A549 (cell line): ENCODE measurements around the gene SGCD. TPM values are rescaled to one million over a fixed set of nuclear protein-coding genes. Genes with fewer than 3 reads are reported as not detected.
A peak's percentile ranks its signal among the peaks of the same experiment; 100 is the strongest.

Source experiments
- ATAC-seq, 2 experiments: fragments of 200-7000 bp in 1 of 2; fragments of >200 bp in 1 of 2; cut with Nextera tagmentation in 1 of 2; cut with Tn5 transposase in 1 of 2; 3 replicates each; pipeline versions ENCODE4 v1.8.0 to v1.9.1; 2018 to 2020; ENCODE audit warnings: mild to moderate bottlenecking in 1 of 2, moderate library complexity in 1 of 2
- CTCF ChIA-PET: fragments of 300-600 bp; sonication (Branson Sonifier 250); formaldehyde crosslinking; extraction: SDS; loops from one replicate; lab custom pipeline; 2021; ENCODE audit warnings: antibody characterized with exemption, inconsistent platforms; lab: Yijun Ruan, JAX
- POLR2A ChIA-PET: fragments of 350-600 bp; formaldehyde crosslinking; extraction: SDS; loops from one replicate; lab custom pipeline; 2021; ENCODE audit warnings: antibody characterized with exemption, inconsistent platforms; lab: Yijun Ruan, JAX
- DNase-seq, 2 experiments: peaks; one replicate each; pipeline versions ENCODE4 v3.0.0 to v3.0.0-alpha.2; 2011 to 2016; ENCODE audit warnings: low read depth in 1 of 2, low spot score in 1 of 2
- FAIRE-seq: peaks from 2 replicates; lab custom pipeline; 2011; peaks lifted over from hg19 to GRCh38; lab: Jason Lieb, UNC
- H3K27ac ChIP-seq, 2 experiments: fragments of >200 bp; sonication (Bioruptor Twin); formaldehyde crosslinking; 3 replicates each; pipeline ENCODE4 v1.5.1; 2016 to 2017
- H3K4me1 ChIP-seq: fragments of >200 bp; sonication (Bioruptor Twin); formaldehyde crosslinking; 3 replicates; pipeline ENCODE4 v1.6.1; 2016
- H3K4me2 ChIP-seq: fragments of >200 bp; sonication (Bioruptor Twin); formaldehyde crosslinking; 3 replicates; pipeline ENCODE4 v1.6.1; 2016
- H3K4me3 ChIP-seq: fragments of >200 bp; sonication (Bioruptor Twin); formaldehyde crosslinking; 3 replicates; pipeline ENCODE4 v1.5.1; 2016
- H3K9me3 ChIP-seq: fragments of >200 bp; sonication (Bioruptor Twin); formaldehyde crosslinking; 3 replicates; pipeline ENCODE4 v1.6.1; 2016
- BHLHE40 ChIP-seq: IDR thresholded peaks from 2 replicates; pipeline ENCODE4 v1.6.1; 2012; ENCODE audit warnings: low read depth, low read length, inconsistent platforms
- CBX2 ChIP-seq: fragments of 200-600 bp; sonication (generic); IDR thresholded peaks from 2 replicates; pipeline ENCODE4 v1.6.1; 2016; ENCODE audit warnings: low read depth, mild to moderate bottlenecking, borderline replicate concordance
- CBX8 ChIP-seq: fragments of 200-600 bp; sonication (generic); IDR thresholded peaks from 2 replicates; pipeline ENCODE4 v1.6.1; 2016
- CEBPB ChIP-seq, 2 experiments: fragments of >200 bp in 1 of 2; sonication (Bioruptor Twin) in 1 of 2; formaldehyde crosslinking in 1 of 2; IDR thresholded peaks; 2 replicates each; pipeline ENCODE4 v1.6.1; 2012 to 2016
- CHD2 ChIP-seq: fragments of 150-350 bp; IDR thresholded peaks from 2 replicates; pipeline ENCODE4 v1.6.1; 2014; ENCODE audit warnings: low read length; ENCODE audit not compliant: partially characterized antibody
- EHF ChIP-seq: fragments of 250-450 bp; sonication (Bioruptor Pico); IDR thresholded peaks from 2 replicates; pipeline ENCODE4 v1.5.0; 2020; ENCODE audit warnings: mild to moderate bottlenecking
- FOSB ChIP-seq: fragments of 250-450 bp; sonication (Bioruptor Pico); IDR thresholded peaks from 2 replicates; pipeline ENCODE4 v1.5.0; 2020; ENCODE audit warnings: mild to moderate bottlenecking, moderate library complexity
- FOSL2 ChIP-seq, 2 experiments: fragments of 450-650 bp in 1 of 2; fragments of >200 bp in 1 of 2; sonication (Bioruptor Twin) in 1 of 2; formaldehyde crosslinking; IDR thresholded peaks; 2 replicates each; pipeline versions ENCODE4 v1.5.0 to v1.6.1; 2016 to 2020; ENCODE audit warnings: mild to moderate bottlenecking in 1 of 2, moderate library complexity in 1 of 2
- HDAC2 ChIP-seq: fragments of 200-600 bp; sonication (generic); IDR thresholded peaks from 2 replicates; pipeline ENCODE4 v1.6.1; 2016
- HOXB5 ChIP-seq: fragments of 250-450 bp; sonication (Bioruptor Pico); IDR thresholded peaks from 2 replicates; pipeline ENCODE4 v1.5.0; 2020; ENCODE audit warnings: mild to moderate bottlenecking, moderate library complexity
- JUN ChIP-seq, 2 experiments: fragments of >200 bp; sonication (Bioruptor Twin); formaldehyde crosslinking; IDR thresholded peaks; 2 replicates in 1 of 2; 3 replicates in 1 of 2; pipeline ENCODE4 v1.6.1; 2016 to 2017
- KDM1A ChIP-seq: fragments of 200-600 bp; sonication (generic); IDR thresholded peaks from 2 replicates; pipeline ENCODE4 v1.6.1; 2016; ENCODE audit warnings: low read depth, mild to moderate bottlenecking
- KDM5A ChIP-seq: fragments of 200-600 bp; sonication (generic); IDR thresholded peaks from 2 replicates; pipeline ENCODE4 v1.6.1; 2016; ENCODE audit warnings: antibody characterized with exemption, mild to moderate bottlenecking
- MAFK ChIP-seq: fragments of 450-650 bp; IDR thresholded peaks from 2 replicates; pipeline ENCODE4 v1.6.1; 2014; ENCODE audit not compliant: partially characterized antibody
- MYC ChIP-seq: IDR thresholded peaks from 2 replicates; pipeline ENCODE4 v1.6.1; 2012; ENCODE audit warnings: mild to moderate bottlenecking, inconsistent platforms, low read length, improper control_type of control experiment, borderline replicate concordance
- NR3C1 ChIP-seq: fragments of >200 bp; sonication (Bioruptor Twin); formaldehyde crosslinking; IDR thresholded peaks from 3 replicates; pipeline ENCODE4 v1.6.1; 2017
- POLR2AphosphoS2 ChIP-seq: conservative IDR thresholded peaks from 2 replicates; pipeline ENCODE4 v1.6.1; 2012; ENCODE audit warnings: low read length, improper control_type of control experiment, inconsistent platforms
- RAD21 ChIP-seq, 2 experiments: fragments of >200 bp in 1 of 2; sonication (Bioruptor Twin) in 1 of 2; formaldehyde crosslinking in 1 of 2; IDR thresholded peaks in 1 of 2; conservative IDR thresholded peaks in 1 of 2; 2 replicates in 1 of 2; 3 replicates in 1 of 2; pipeline ENCODE4 v1.6.1; 2012 to 2018; ENCODE audit warnings: inconsistent platforms in 1 of 2
- RARB ChIP-seq: fragments of 250-450 bp; sonication (Bioruptor Pico); IDR thresholded peaks from 2 replicates; pipeline ENCODE4 v1.8.0; 2021; ENCODE audit warnings: mild to moderate bottlenecking, moderate library complexity
- RNF2 ChIP-seq: fragments of 200-600 bp; sonication (generic); IDR thresholded peaks from 2 replicates; pipeline ENCODE4 v1.6.1; 2016; ENCODE audit warnings: low read depth, mild to moderate bottlenecking, antibody characterized with exemption, moderate library complexity, borderline replicate concordance
- SMC3 ChIP-seq: fragments of >200 bp; sonication (Bioruptor Twin); formaldehyde crosslinking; IDR thresholded peaks from 3 replicates; pipeline ENCODE4 v1.6.1; 2018; ENCODE audit warnings: inconsistent platforms
- SREBF2 ChIP-seq: fragments of 450-650 bp; IDR thresholded peaks from 2 replicates; pipeline ENCODE4 v1.6.1; 2014; ENCODE audit warnings: mild to moderate bottlenecking, moderate library complexity
- TFCP2L1 ChIP-seq: fragments of 250-450 bp; sonication (Bioruptor Pico); IDR thresholded peaks from 2 replicates; pipeline ENCODE4 v1.5.0; 2021; ENCODE audit warnings: mild to moderate bottlenecking
- ZNF302 ChIP-seq: fragments of 250-450 bp; sonication (Bioruptor Pico); IDR thresholded peaks from 2 replicates; pipeline ENCODE4 v1.9.0; 2021; ENCODE audit warnings: inconsistent platforms, mild to moderate bottlenecking, moderate library complexity
- WGBS: methylation state at CpG from one replicate; pipeline ENCODE4 v1.1.6; 2017; ENCODE audit errors: missing lambda C conversion rate; 5-methylcytosine and 5-hydroxymethylcytosine counted together
- polyA plus RNA-seq, 4 experiments: library from polyadenylated mRNA; depleted of rRNA in 3 of 4; stranded (reverse); fragments of >200 nt; fragmentation: RNase III in 1 of 4; extraction: RNeasy Plus Mini Kit Qiagen cat#74134 plus additional on column Dnase treatment in 1 of 4; gene quantifications; 2 replicates in 3 of 4; 3 replicates in 1 of 4; pipeline ENCODE4 v1.2.3, GENCODE V29; 2011 to 2017
- TF ChIP-seq, protein P1 (sequence below): fragments of 150-350 bp; IDR thresholded peaks from 2 replicates; pipeline ENCODE4 v1.6.1; 2014; ENCODE audit warnings: low read depth, mild to moderate bottlenecking, low read length
- TF ChIP-seq, protein P2 (sequence below): fragments of >200 bp; sonication (Bioruptor Twin); formaldehyde crosslinking; IDR thresholded peaks from 3 replicates; pipeline ENCODE4 v1.5.1; 2016
- TF ChIP-seq, protein P3 (sequence below): fragments of 250-450 bp; sonication (Bioruptor Pico); IDR thresholded peaks from 2 replicates; pipeline ENCODE4 v1.5.0; 2021; ENCODE audit warnings: mild to moderate bottlenecking, moderate library complexity, borderline replicate concordance
- TF ChIP-seq, protein P4 (sequence below): fragments of >200 bp; sonication (Bioruptor Twin); formaldehyde crosslinking; IDR thresholded peaks from 2 replicates; pipeline ENCODE4 v1.6.1; 2016
- TF ChIP-seq, protein P5 (sequence below): IDR thresholded peaks from 2 replicates; pipeline ENCODE4 v1.6.1; 2012

SGCD gene
- polyA plus RNA-seq, 2 of the 4 experiments (the other 2 are of a cell fraction): 7.6 to 10.6 TPM

DNA sequence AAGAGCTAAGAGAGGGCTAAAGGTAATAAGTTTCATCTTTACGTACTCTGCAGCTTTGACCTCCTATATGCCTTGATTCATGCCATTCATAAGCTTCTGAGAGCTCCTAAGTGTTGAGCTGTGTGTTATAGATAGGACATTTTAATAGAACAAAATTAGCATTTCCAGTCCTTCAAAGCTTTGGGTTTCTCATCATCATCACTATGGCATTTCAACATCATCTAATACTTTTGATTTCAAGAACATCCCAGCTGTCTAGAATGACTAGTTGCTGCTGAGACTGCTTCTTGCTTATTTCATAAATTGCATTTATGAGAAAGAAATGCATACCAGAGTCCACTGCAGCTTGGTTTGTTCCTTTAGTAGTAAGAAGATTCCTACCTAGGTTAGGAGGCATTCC lies 201.7 kb downstream of the SGCD start:
- TF ChIP-seq TFCP2L1 (CRISPR knock-in tag) (no peak), RARB (CRISPR knock-in tag) (no peak), BHLHE40 (no peak), JUN (IDR thresholded peaks at IDR 0.05) (no peak), HOXB5 (no peak), CBX2 (no peak), EHF (CRISPR knock-in tag) (no peak), NR3C1 (no peak), POLR2AphosphoS2 (no peak), SMC3 (no peak), SREBF2 (no peak), RAD21 (conservative IDR thresholded peaks at IDR 0.05 in 1 of 2, IDR thresholded peaks at IDR 0.05 in 1 of 2) (no peak), ZNF302 (CRISPR knock-in tag) (no peak), CBX8 (no peak), MAFK (no peak), HDAC2 (no peak)
- WGBS: 92% methylated on average over 1 of the region's 1 CpG
- Histone ChIP-seq H3K4me3 (no peak overlapping the region), H3K27ac (no peak overlapping the region), H3K4me2 (no peak overlapping the region), H3K9me3 (no peaks in the 10 kb centered on the region), H3K4me1 (peaks cover 7% of the 10 kb centered on the region; the same call in 1 of the 3 replicates)
- DNase-seq: no peak
- ChIA-PET CTCF (no interaction called here), POLR2A (interaction anchor here (0.6 kb wide), 1 partner anchor 43 kb away, joined by 5 read pairs; no protein-coding TSS in a partner anchor)
- no peak for FAIRE-seq
- ATAC-seq: no peak

DNA sequence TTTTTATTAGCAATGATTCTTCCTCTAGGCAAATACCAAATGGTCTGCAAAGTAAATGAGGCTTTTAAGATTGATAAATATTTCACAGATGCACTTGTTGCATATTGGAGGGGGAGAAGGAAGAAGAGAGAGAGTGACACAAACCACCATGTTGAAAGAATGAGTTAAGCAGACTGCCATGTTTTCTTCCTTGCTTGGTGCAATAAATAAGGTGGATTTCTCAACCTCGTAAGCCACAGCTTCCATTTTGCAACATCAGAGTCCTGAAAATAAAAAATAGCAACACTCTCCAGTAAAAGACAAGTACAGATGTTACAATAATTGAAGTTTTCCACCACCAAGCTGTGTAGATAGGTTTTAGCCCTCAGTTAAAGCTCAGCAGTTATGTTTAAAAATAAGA lies 202.9 kb downstream of the SGCD start:
- CTCF ChIA-PET: no interaction called here
- POLR2A ChIA-PET: no interaction called here
- DNase-seq (peak in 1 of 2 experiments; percentile 4), FAIRE-seq (no peak), ATAC-seq (no peak)
- 68% methylated on average over 1 of the region's 1 CpG for WGBS
- Histone ChIP-seq H3K27ac (no peak overlapping the region), H3K4me3 (no peak overlapping the region), H3K4me1 (peaks cover 7% of the 10 kb centered on the region; the same call in 1 of the 3 replicates), H3K9me3 (no peaks in the 10 kb centered on the region), H3K4me2 (peak overlapping the region; percentile 12; the same call in 1 of the 3 replicates)
- TF ChIP-seq BHLHE40: no peak
- TF ChIP-seq, protein P1, sequence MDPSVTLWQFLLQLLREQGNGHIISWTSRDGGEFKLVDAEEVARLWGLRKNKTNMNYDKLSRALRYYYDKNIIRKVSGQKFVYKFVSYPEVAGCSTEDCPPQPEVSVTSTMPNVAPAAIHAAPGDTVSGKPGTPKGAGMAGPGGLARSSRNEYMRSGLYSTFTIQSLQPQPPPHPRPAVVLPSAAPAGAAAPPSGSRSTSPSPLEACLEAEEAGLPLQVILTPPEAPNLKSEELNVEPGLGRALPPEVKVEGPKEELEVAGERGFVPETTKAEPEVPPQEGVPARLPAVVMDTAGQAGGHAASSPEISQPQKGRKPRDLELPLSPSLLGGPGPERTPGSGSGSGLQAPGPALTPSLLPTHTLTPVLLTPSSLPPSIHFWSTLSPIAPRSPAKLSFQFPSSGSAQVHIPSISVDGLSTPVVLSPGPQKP: no peak

DNA sequence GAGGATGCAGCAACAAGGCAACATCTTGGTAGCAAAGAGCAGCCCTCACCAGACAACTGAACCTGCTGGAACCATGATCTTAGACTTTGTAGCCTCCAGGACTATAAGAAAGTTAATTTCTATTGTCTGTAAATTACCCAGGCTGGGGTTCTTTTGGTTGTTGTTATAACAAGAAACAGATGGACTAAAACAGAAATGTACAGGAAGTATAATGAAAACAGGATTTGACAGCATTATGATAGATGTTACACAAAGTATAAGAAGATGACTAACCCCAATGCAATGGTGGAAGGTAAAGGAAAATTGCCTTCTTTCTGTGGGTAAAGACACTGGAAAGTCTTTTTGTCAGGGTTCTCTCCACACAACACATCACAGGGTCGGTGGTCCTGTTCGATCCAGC lies 204.2 kb downstream of the SGCD start:
- H3K4me2 ChIP-seq: no peak overlapping the region
- POLR2A ChIA-PET: no interaction called here
- no peaks in the 10 kb centered on the region for H3K9me3 ChIP-seq
- 71% methylated on average over 2 of the region's 2 CpGs for WGBS
- DNase-seq (no peak), ATAC-seq (no peak), FAIRE-seq (no peak)
- H3K4me1 ChIP-seq: peaks cover 7% of the 10 kb centered on the region; the same call in 1 of the 3 replicates
- CTCF ChIA-PET: no interaction called here
- TF ChIP-seq, protein P2, sequence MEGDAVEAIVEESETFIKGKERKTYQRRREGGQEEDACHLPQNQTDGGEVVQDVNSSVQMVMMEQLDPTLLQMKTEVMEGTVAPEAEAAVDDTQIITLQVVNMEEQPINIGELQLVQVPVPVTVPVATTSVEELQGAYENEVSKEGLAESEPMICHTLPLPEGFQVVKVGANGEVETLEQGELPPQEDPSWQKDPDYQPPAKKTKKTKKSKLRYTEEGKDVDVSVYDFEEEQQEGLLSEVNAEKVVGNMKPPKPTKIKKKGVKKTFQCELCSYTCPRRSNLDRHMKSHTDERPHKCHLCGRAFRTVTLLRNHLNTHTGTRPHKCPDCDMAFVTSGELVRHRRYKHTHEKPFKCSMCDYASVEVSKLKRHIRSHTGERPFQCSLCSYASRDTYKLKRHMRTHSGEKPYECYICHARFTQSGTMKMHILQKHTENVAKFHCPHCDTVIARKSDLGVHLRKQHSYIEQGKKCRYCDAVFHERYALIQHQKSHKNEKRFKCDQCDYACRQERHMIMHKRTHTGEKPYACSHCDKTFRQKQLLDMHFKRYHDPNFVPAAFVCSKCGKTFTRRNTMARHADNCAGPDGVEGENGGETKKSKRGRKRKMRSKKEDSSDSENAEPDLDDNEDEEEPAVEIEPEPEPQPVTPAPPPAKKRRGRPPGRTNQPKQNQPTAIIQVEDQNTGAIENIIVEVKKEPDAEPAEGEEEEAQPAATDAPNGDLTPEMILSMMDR: no peak
- TF ChIP-seq CEBPB (IDR thresholded peaks at IDR 0.05): no peak
- TF ChIP-seq, protein P3, sequence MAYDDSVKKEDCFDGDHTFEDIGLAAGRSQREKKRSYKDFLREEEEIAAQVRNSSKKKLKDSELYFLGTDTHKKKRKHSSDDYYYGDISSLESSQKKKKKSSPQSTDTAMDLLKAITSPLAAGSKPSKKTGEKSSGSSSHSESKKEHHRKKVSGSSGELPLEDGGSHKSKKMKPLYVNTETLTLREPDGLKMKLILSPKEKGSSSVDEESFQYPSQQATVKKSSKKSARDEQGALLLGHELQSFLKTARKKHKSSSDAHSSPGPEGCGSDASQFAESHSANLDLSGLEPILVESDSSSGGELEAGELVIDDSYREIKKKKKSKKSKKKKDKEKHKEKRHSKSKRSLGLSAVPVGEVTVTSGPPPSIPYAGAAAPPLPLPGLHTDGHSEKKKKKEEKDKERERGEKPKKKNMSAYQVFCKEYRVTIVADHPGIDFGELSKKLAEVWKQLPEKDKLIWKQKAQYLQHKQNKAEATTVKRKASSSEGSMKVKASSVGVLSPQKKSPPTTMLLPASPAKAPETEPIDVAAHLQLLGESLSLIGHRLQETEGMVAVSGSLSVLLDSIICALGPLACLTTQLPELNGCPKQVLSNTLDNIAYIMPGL (CRISPR knock-in tag): no peak
- no peak for TF ChIP-seq BHLHE40
- TF ChIP-seq, protein P1: no peak
- no peak for TF ChIP-seq POLR2AphosphoS2
- TF ChIP-seq MYC: no peak
- TF ChIP-seq KDM5A: no peak
- TF ChIP-seq KDM1A: no peak
- TF ChIP-seq, protein P4, sequence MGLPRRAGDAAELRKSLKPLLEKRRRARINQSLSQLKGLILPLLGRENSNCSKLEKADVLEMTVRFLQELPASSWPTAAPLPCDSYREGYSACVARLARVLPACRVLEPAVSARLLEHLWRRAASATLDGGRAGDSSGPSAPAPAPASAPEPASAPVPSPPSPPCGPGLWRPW: no peak
- no peak for TF ChIP-seq CHD2
- no peak for TF ChIP-seq MAFK
- no peak for TF ChIP-seq CBX2
- no peak for TF ChIP-seq FOSL2 (IDR thresholded peaks at IDR 0.05)
- TF ChIP-seq FOSL2 (CRISPR knock-in tag; IDR thresholded peaks at IDR 0.05): no peak
- TF ChIP-seq FOSB (CRISPR knock-in tag): no peak
- TF ChIP-seq CBX8: no peak
- TF ChIP-seq, protein P5, sequence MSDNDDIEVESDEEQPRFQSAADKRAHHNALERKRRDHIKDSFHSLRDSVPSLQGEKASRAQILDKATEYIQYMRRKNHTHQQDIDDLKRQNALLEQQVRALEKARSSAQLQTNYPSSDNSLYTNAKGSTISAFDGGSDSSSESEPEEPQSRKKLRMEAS: no peak
- TF ChIP-seq RNF2: no peak
- TF ChIP-seq, all 56 proteins: peak for 0
- H3K27ac ChIP-seq: no peak overlapping the region
- no peak overlapping the region for H3K4me3 ChIP-seq
